Erythroblast (primary cell): ENCODE data around the gene PAQR8.

Source experiments
- DNase-seq, 2 experiments: peaks; one replicate each; lab custom pipeline; 2025; lab: John Stamatoyannopoulos, UW
- GATA1 ChIP-seq: IDR thresholded peaks from 2 replicates; pipeline ENCODE4 v1.6.1; 2011; ENCODE audit warnings: low read depth, mild to moderate bottlenecking, control low read depth, low read length, moderate library complexity
- POLR2A ChIP-seq: IDR thresholded peaks from 2 replicates; pipeline ENCODE4 v1.6.1; 2011; ENCODE audit warnings: mild to moderate bottlenecking, low read length

PAQR8 gene

GRCh38 chr6:52333840-52334200, 28.1 kb upstream of the PAQR8 start:
- no peak for TF ChIP-seq GATA1
- no peak for TF ChIP-seq POLR2A

GRCh38 chr6:52335576-52335975, 26.4 kb upstream of the PAQR8 start:
- no peak for DNase-seq
- TF ChIP-seq POLR2A, result no peak

More at GRCh38 chr6:52333840-52334200, 28.1 kb upstream of the PAQR8 start:
- no peak for DNase-seq

GRCh38 chr6:52336919-52337561, 24.9 kb upstream of the PAQR8 start:
- no peak for TF ChIP-seq GATA1
- no peak for TF ChIP-seq POLR2A
- DNase-seq, result no peak

GRCh38 chr6:52337633-52338290, 24.2 kb upstream of the PAQR8 start:
- TF ChIP-seq POLR2A, result no peak
- TF ChIP-seq GATA1, result no peak
- no peak for DNase-seq

GRCh38 chr6:52340603-52340880, 21.4 kb upstream of the PAQR8 start:
- DNase-seq, result no peak
- no peak for TF ChIP-seq POLR2A
- TF ChIP-seq GATA1, result no peak

- no peak for TF ChIP-seq POLR2A
- no peak for TF ChIP-seq GATA1
- no peak for DNase-seq
Observed at GRCh38 chr6:52341561-52342260, 20.2 kb upstream of the PAQR8 start.

GRCh38 chr6:52345311-52345710, 16.6 kb upstream of the PAQR8 start:
- TF ChIP-seq GATA1 (no peak), POLR2A (no peak)
- no peak for DNase-seq

GRCh38 chr6:52346503-52346902, 15.4 kb upstream of the PAQR8 start:
- no peak for DNase-seq

GRCh38 chr6:52347818-52348217, 14.1 kb upstream of the PAQR8 start:
- no peak for DNase-seq
- TF ChIP-seq GATA1 (no peak), POLR2A (no peak)

More at GRCh38 chr6:52346503-52346902, 15.4 kb upstream of the PAQR8 start:
- no peak for TF ChIP-seq POLR2A
- TF ChIP-seq GATA1, result no peak

GRCh38 chr6:52351879-52352238, 10.1 kb upstream of the PAQR8 start:
- DNase-seq, result no peak
- no peak for TF ChIP-seq GATA1
- TF ChIP-seq POLR2A, result no peak

- DNase-seq, result no peak
- no peak for TF ChIP-seq GATA1
- no peak for TF ChIP-seq POLR2A
Observed at GRCh38 chr6:52352239-52353018, 9.5 kb upstream of the PAQR8 start.

- no peak for TF ChIP-seq GATA1
- TF ChIP-seq POLR2A, result no peak
- peak; percentile 9 to 20 for DNase-seq
Observed at GRCh38 chr6:52356017-52356416, 5.9 kb upstream of the PAQR8 start.

GRCh38 chr6:52359403-52359802, 2.5 kb upstream of the PAQR8 start:
- DNase-seq, result no peak
- no peak for TF ChIP-seq POLR2A
- no peak for TF ChIP-seq GATA1

GRCh38 chr6:52360028-52360427, 1.9 kb upstream of the PAQR8 start:
- no peak for DNase-seq
- TF ChIP-seq GATA1, result no peak
- TF ChIP-seq POLR2A, result no peak
